ENCODE data around the gene LRP5. TPM values are rescaled to one million over a fixed set of nuclear protein-coding genes. Genes with fewer than 3 reads are reported as not detected.

The LRP5 gene
- total RNA-seq, 4 donors from 2014 or later, result 21.5 to 75.0 (median 28.7) TPM

DNA sequence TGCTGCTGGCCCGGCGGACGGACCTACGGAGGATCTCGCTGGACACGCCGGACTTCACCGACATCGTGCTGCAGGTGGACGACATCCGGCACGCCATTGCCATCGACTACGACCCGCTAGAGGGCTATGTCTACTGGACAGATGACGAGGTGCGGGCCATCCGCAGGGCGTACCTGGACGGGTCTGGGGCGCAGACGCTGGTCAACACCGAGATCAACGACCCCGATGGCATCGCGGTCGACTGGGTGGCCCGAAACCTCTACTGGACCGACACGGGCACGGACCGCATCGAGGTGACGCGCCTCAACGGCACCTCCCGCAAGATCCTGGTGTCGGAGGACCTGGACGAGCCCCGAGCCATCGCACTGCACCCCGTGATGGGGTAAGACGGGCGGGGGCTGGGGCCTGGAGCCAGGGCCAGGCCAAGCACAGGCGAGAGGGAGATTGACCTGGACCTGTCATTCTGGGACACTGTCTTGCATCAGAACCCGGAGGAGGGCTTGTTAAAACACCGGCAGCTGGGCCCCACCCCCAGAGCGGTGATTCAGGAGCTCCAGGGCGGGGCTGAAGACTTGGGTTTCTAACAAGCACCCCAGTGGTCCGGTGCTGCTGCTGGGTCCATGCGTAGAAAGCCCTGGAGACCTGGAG is 74.1 kb downstream of the LRP5 start:
- TF ChIP-seq, protein P1, sequence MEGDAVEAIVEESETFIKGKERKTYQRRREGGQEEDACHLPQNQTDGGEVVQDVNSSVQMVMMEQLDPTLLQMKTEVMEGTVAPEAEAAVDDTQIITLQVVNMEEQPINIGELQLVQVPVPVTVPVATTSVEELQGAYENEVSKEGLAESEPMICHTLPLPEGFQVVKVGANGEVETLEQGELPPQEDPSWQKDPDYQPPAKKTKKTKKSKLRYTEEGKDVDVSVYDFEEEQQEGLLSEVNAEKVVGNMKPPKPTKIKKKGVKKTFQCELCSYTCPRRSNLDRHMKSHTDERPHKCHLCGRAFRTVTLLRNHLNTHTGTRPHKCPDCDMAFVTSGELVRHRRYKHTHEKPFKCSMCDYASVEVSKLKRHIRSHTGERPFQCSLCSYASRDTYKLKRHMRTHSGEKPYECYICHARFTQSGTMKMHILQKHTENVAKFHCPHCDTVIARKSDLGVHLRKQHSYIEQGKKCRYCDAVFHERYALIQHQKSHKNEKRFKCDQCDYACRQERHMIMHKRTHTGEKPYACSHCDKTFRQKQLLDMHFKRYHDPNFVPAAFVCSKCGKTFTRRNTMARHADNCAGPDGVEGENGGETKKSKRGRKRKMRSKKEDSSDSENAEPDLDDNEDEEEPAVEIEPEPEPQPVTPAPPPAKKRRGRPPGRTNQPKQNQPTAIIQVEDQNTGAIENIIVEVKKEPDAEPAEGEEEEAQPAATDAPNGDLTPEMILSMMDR (IDR thresholded peaks at IDR 0.05; ENCODE audit: low read depth), result no peak

DNA sequence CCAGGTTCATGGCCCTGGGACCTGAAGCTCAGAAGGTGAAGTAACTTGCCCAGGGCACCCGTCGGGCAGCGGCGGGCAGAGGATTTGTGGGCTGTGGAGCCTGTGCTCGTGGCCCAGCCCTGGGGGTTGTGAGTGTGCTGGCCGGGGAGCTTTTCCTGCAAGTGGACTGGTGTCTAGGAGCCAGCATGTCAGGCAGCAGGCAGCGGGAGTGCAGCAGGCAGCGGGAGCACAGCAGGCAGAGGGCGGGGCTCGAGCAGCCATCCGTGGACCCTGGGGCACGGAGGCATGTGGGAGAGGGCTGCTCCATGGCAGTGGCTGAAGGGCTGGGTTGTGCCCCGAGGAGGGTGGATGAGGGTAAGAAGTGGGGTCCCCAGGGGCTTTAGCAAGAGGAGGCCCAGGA is 75.4 kb downstream of the LRP5 start:
- TF ChIP-seq, protein P1 (IDR thresholded peaks at IDR 0.05; ENCODE audit: low read depth), result no peak

- TF ChIP-seq, protein P1 (IDR thresholded peaks at IDR 0.05; ENCODE audit: low read depth), result no peak
Measured at GRCh38 chr11:68388595-68389198, 76.3 kb downstream of the LRP5 start.

DNA sequence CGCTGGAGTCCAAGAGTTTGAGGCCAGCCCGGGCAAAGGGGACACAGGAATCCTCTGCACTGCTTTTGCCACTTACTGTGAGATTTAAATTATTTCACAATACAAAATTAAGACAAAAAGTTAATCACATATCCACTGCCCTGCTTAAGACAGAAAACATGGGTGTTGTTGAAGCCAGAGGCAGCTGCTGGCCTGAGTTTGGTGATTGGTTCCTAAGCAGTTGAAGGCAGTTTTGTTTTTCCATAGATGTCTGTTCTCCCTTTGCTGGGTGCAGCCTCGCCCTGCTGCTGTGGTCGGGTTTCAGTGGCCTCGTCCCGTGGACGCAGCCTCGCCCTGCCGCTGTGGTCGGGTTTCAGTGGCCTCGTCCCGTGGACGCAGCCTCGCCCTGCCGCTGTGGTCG is 77.9 kb downstream of the LRP5 start:
- TF ChIP-seq, protein P1 (IDR thresholded peaks at IDR 0.05; ENCODE audit: low read depth), result no peak

GRCh38 chr11:68392822-68393221 is 80.4 kb downstream of the LRP5 start:
- TF ChIP-seq, protein P1 (IDR thresholded peaks at IDR 0.05; ENCODE audit: low read depth), result no peak

DNA sequence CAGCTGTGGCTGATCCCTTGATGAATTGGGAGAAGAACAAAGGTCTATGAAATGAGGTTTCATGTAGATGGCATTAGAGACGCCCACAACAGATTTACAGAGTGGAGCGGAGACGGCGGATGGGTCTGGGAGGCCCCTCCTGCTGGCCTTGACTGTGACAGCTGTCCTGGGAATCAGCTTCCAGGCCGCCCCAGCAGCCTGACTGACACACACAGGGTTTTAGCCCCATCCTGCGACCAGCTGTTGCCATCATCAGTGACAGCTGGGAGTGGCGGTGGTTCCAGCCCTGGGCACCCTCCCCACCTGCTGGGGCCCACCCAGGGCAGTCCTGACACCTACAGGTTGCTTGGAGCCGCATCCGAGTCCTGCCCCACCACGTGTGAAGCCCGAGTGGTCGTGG is 84.1 kb downstream of the LRP5 start:
- TF ChIP-seq, protein P1 (IDR thresholded peaks at IDR 0.05; ENCODE audit: low read depth), result no peak

- TF ChIP-seq, protein P1 (IDR thresholded peaks at IDR 0.05; ENCODE audit: low read depth), result no peak
Measured at GRCh38 chr11:68397256-68397655, 84.9 kb downstream of the LRP5 start.
